H9 (cell line): ENCODE results near the gene PARP1. TPM values are rescaled to one million over a fixed set of nuclear protein-coding genes. Genes with fewer than 3 reads are reported as not detected.

Experiments used
- DNase-seq: peaks from one replicate; pipeline ENCODE4 v3.0.0-alpha.2; 2017
- H2AFZ ChIP-seq: one replicate; pipeline ENCODE4 v1.6.1; 2013; ENCODE audit warnings: mild to moderate bottlenecking, low read length, control low read depth, moderate library complexity
- H2AK5ac ChIP-seq: 2 replicates; pipeline ENCODE4 v1.6.1; 2013; ENCODE audit warnings: low read length, control low read depth, mixed read lengths; ENCODE audit not compliant: insufficient read length
- H2BK120ac ChIP-seq: one replicate; pipeline ENCODE4 v1.6.1; 2013; ENCODE audit warnings: low read depth, mild to moderate bottlenecking, low read length, control low read depth, inconsistent platforms; ENCODE audit not compliant: poor library complexity, severe bottlenecking
- H2BK12ac ChIP-seq: 2 replicates; pipeline ENCODE4 v1.6.1; 2013; ENCODE audit warnings: low read length, control low read depth, mixed read lengths, low read depth; ENCODE audit not compliant: insufficient read length
- H2BK15ac ChIP-seq: 2 replicates; pipeline ENCODE4 v1.6.1; 2013; ENCODE audit warnings: low read depth, low read length, control low read depth
- H2BK20ac ChIP-seq: one replicate; pipeline ENCODE4 v1.6.1; 2013; ENCODE audit warnings: low read depth, mild to moderate bottlenecking, low read length, control low read depth, inconsistent platforms; ENCODE audit not compliant: poor library complexity, severe bottlenecking
- H2BK5ac ChIP-seq: 2 replicates; pipeline ENCODE4 v1.6.1; 2013; ENCODE audit warnings: low read length, control low read depth, mixed read lengths; ENCODE audit not compliant: insufficient read length
- H3K14ac ChIP-seq: 2 replicates; pipeline ENCODE4 v1.6.1; 2013; ENCODE audit warnings: low read length, control low read depth; ENCODE audit not compliant: insufficient read depth
- H3K18ac ChIP-seq: 2 replicates; pipeline ENCODE4 v1.6.1; 2013; ENCODE audit warnings: low read depth, mild to moderate bottlenecking, mixed read lengths, low read length, control low read depth; ENCODE audit not compliant: insufficient read length
- H3K23ac ChIP-seq: 2 replicates; pipeline ENCODE4 v1.6.1; 2013; ENCODE audit warnings: low read length, control low read depth, mixed read lengths, low read depth; ENCODE audit not compliant: insufficient read length
- H3K23me2 ChIP-seq: 2 replicates; pipeline ENCODE4 v1.6.1; 2013; ENCODE audit warnings: low read depth, mild to moderate bottlenecking, mixed read lengths, low read length, control low read depth; ENCODE audit not compliant: insufficient read length, poor library complexity, severe bottlenecking
- H3K27ac ChIP-seq: 2 replicates; pipeline ENCODE4 v1.5.1; 2013; ENCODE audit warnings: low read length, control low read depth, mixed read lengths, low read depth; ENCODE audit not compliant: insufficient read length
- H3K27me3 ChIP-seq: 2 replicates; pipeline ENCODE4 v1.6.1; 2013; ENCODE audit warnings: low read length, control low read depth, inconsistent platforms; ENCODE audit not compliant: insufficient read depth
- H3K4ac ChIP-seq: 2 replicates; pipeline ENCODE4 v1.6.1; 2013; ENCODE audit warnings: low read depth, mild to moderate bottlenecking, control low read depth, inconsistent platforms, low read length, moderate library complexity
- H3K4me1 ChIP-seq: 2 replicates; pipeline ENCODE4 v1.6.1; 2013; ENCODE audit warnings: low read length, control low read depth, inconsistent platforms; ENCODE audit not compliant: insufficient read depth
- H3K4me2 ChIP-seq: 2 replicates; pipeline ENCODE4 v1.6.1; 2013; ENCODE audit warnings: low read length, control low read depth, mixed read lengths; ENCODE audit not compliant: insufficient read length, insufficient read depth
- H3K56ac ChIP-seq: 2 replicates; pipeline ENCODE4 v1.6.1; 2013; ENCODE audit warnings: low read depth, mild to moderate bottlenecking, mixed read lengths, low read length, control low read depth; ENCODE audit not compliant: insufficient read length
- H3K79me1 ChIP-seq: 2 replicates; pipeline ENCODE4 v1.6.1; 2013; ENCODE audit warnings: low read depth, mild to moderate bottlenecking, moderate library complexity, low read length, control low read depth, inconsistent platforms; ENCODE audit not compliant: insufficient read depth, poor library complexity, severe bottlenecking
- H3K79me2 ChIP-seq: 2 replicates; pipeline ENCODE4 v1.6.1; 2013; ENCODE audit warnings: low read length, control low read depth, inconsistent platforms; ENCODE audit not compliant: insufficient read depth
- H3K9ac ChIP-seq: 2 replicates; pipeline ENCODE4 v1.6.1; 2013; ENCODE audit warnings: low read length, control low read depth, mixed read lengths; ENCODE audit not compliant: insufficient read length; ENCODE audit errors: extremely low read depth
- H3K9me3 ChIP-seq: one replicate; pipeline ENCODE4 v1.6.1; 2013; ENCODE audit warnings: low read depth, low read length, inconsistent platforms; ENCODE audit not compliant: control insufficient read depth
- H3T11ph ChIP-seq: one replicate; pipeline ENCODE4 v1.6.1; 2013; ENCODE audit warnings: mild to moderate bottlenecking, low read length, control low read depth, inconsistent platforms
- H4K20me1 ChIP-seq: one replicate; pipeline ENCODE4 v1.6.1; 2013; ENCODE audit not compliant: control insufficient read depth, insufficient read length, insufficient read depth
- H4K5ac ChIP-seq: 2 replicates; pipeline ENCODE4 v1.6.1; 2013; ENCODE audit warnings: low read depth, mild to moderate bottlenecking, mixed read lengths, low read length, control low read depth; ENCODE audit not compliant: insufficient read length
- H4K8ac ChIP-seq: replicated peaks from 2 replicates; pipeline ENCODE4 v1.6.1; 2013; ENCODE audit warnings: low read length, control low read depth, mixed read lengths, low read depth; ENCODE audit not compliant: insufficient read length
- H4K91ac ChIP-seq: 2 replicates; pipeline ENCODE4 v1.6.1; 2013; ENCODE audit warnings: low read depth, mild to moderate bottlenecking, moderate library complexity, mixed read lengths, low read length, control low read depth; ENCODE audit not compliant: insufficient read length
- H3K27ac Mint-ChIP-seq, 3 experiments: 2 replicates in 2 of 3; 3 replicates in 1 of 3; pipeline ENCODE4 v1.8.0; 2020 to 2021; ENCODE audit warnings: mixed read lengths in 3 of 3, mild to moderate bottlenecking in 1 of 3, moderate library complexity in 1 of 3
- H3K27me3 Mint-ChIP-seq: 2 replicates; pipeline ENCODE4 v1.8.0; 2021; ENCODE audit warnings: low read depth, mild to moderate bottlenecking, moderate library complexity, mixed read lengths
- H3K36me3 Mint-ChIP-seq, 3 experiments: 2 replicates in 2 of 3; 3 replicates in 1 of 3; pipeline ENCODE4 v1.8.0; 2020 to 2021; ENCODE audit warnings: low read depth in 3 of 3, mixed read lengths in 3 of 3; ENCODE audit not compliant: insufficient read depth in 1 of 3
- H3K4me1 Mint-ChIP-seq, 2 experiments: 2 replicates each; pipeline ENCODE4 v1.8.0; 2020; ENCODE audit warnings: mixed read lengths in 2 of 2
- H3K4me3 Mint-ChIP-seq, 2 experiments: 2 replicates in 1 of 2; 3 replicates in 1 of 2; pipeline ENCODE4 v1.8.0; 2020 to 2021; ENCODE audit warnings: mild to moderate bottlenecking in 2 of 2, mixed read lengths in 2 of 2, moderate library complexity in 1 of 2
- H3K9me3 Mint-ChIP-seq, 2 experiments: 2 replicates in 1 of 2; 3 replicates in 1 of 2; pipeline ENCODE4 v1.8.0; 2020; ENCODE audit warnings: mild to moderate bottlenecking in 2 of 2, mixed read lengths in 2 of 2, moderate library complexity in 1 of 2
- CTCF ChIP-seq: fragments of 200-600 bp; sonication (generic); conservative IDR thresholded peaks from 3 replicates; pipeline ENCODE4 v1.8.0; 2021; ENCODE audit warnings: antibody characterized with exemption, mild to moderate bottlenecking
- total RNA-seq: library from RNA; stranded (reverse); gene quantifications from 2 replicates; pipeline ENCODE4 v1.2.1, GENCODE V29; 2021

PARP1 gene
- total RNA-seq, 1 experiment from 2014 or later = 337 TPM

GRCh38 chr1:226324479-226324878 lies 83.4 kb downstream of the PARP1 start:
- Histone ChIP-seq H3K4ac (no peak overlapping the region), H3K79me2 (no peaks in the 10 kb centered on the region), H2BK15ac (no peak overlapping the region), H3K27ac (no peak overlapping the region), H2BK120ac (no peak overlapping the region), H3K23ac (no peak overlapping the region), H3K18ac (no peak overlapping the region), H4K91ac (no peak overlapping the region), H3K27me3 (no peaks in the 10 kb centered on the region), H4K5ac (no peak overlapping the region), H3K79me1 (no peaks in the 10 kb centered on the region), H4K20me1 (no peaks in the 10 kb centered on the region), H3K4me1 (no peaks in the 10 kb centered on the region), H3T11ph (no peak overlapping the region), H3K9me3 (no peaks in the 10 kb centered on the region), H3K56ac (no peak overlapping the region), H2AFZ (no peak overlapping the region), H2BK5ac (no peak overlapping the region), H2BK12ac (no peak overlapping the region), H4K8ac (no peak overlapping the region), H2AK5ac (no peak overlapping the region), H3K9ac (no peak overlapping the region), H3K14ac (no peak overlapping the region), H2BK20ac (no peak overlapping the region), H3K23me2 (no peaks in the 10 kb centered on the region), H3K4me2 (no peak overlapping the region)
- Mint-ChIP-seq H3K9me3 (peaks cover 0 to 3% of the 10 kb centered on the region in 2 experiments; a peak in 1 of 5 replicates), H3K4me3 (no peak overlapping the region), H3K4me1 (no peaks in the 10 kb centered on the region; a peak in 1 of 4 replicates), H3K36me3 (no peaks in the 10 kb centered on the region), H3K27me3 (peaks cover 3% of the 10 kb centered on the region; the same call in 1 of the 2 replicates), H3K27ac (no peak overlapping the region)
- no peak for TF ChIP-seq CTCF
- no peak for DNase-seq
